Osteocyte (in vitro differentiated cells): Measurements from ENCODE around the gene PRCD. TPM values are rescaled to one million over a fixed set of nuclear protein-coding genes. Genes with fewer than 3 reads are reported as not detected.
"Not testable (repeated sequence)": the region's sequence is repeated elsewhere in the genome, so short reads cannot be mapped to it uniquely, and the experiment has no call there.

Source experiments
- DNase-seq: peaks from one replicate; pipeline ENCODE4 v3.0.0; 2021; ENCODE audit warnings: mixed read lengths; ENCODE audit not compliant: unreplicated experiment; ENCODE audit errors: extremely low spot score
- H3K27ac Mint-ChIP-seq: one replicate; pipeline ENCODE4 v1.8.0; 2021; ENCODE audit warnings: mild to moderate bottlenecking, mixed read lengths; ENCODE audit not compliant: unreplicated experiment
- H3K27me3 Mint-ChIP-seq: one replicate; pipeline ENCODE4 v1.8.0; 2021; ENCODE audit warnings: mixed read lengths; ENCODE audit not compliant: unreplicated experiment
- H3K36me3 Mint-ChIP-seq: one replicate; pipeline ENCODE4 v1.8.0; 2021; ENCODE audit warnings: mixed read lengths; ENCODE audit not compliant: unreplicated experiment
- H3K4me1 Mint-ChIP-seq: one replicate; pipeline ENCODE4 v1.8.0; 2021; ENCODE audit warnings: mixed read lengths; ENCODE audit not compliant: unreplicated experiment
- H3K4me3 Mint-ChIP-seq: one replicate; pipeline ENCODE4 v1.8.0; 2021; ENCODE audit warnings: mild to moderate bottlenecking, moderate library complexity, mixed read lengths; ENCODE audit not compliant: unreplicated experiment
- H3K9me3 Mint-ChIP-seq: one replicate; pipeline ENCODE4 v1.8.0; 2021; ENCODE audit warnings: mixed read lengths; ENCODE audit not compliant: unreplicated experiment
- total RNA-seq: library from RNA; stranded (reverse); gene quantifications from 2 replicates; pipeline ENCODE4 v1.2.1, GENCODE V29; 2021
- TF ChIP-seq, protein P1 (sequence below): fragments of 200-600 bp; sonication (generic); IDR thresholded peaks from 2 replicates; pipeline ENCODE4 v1.5.0; 2021; ENCODE audit warnings: antibody characterized with exemption, mild to moderate bottlenecking, moderate library complexity

PRCD gene
- total RNA-seq, 1 donor from 2014 or later = 1.3 TPM

DNA sequence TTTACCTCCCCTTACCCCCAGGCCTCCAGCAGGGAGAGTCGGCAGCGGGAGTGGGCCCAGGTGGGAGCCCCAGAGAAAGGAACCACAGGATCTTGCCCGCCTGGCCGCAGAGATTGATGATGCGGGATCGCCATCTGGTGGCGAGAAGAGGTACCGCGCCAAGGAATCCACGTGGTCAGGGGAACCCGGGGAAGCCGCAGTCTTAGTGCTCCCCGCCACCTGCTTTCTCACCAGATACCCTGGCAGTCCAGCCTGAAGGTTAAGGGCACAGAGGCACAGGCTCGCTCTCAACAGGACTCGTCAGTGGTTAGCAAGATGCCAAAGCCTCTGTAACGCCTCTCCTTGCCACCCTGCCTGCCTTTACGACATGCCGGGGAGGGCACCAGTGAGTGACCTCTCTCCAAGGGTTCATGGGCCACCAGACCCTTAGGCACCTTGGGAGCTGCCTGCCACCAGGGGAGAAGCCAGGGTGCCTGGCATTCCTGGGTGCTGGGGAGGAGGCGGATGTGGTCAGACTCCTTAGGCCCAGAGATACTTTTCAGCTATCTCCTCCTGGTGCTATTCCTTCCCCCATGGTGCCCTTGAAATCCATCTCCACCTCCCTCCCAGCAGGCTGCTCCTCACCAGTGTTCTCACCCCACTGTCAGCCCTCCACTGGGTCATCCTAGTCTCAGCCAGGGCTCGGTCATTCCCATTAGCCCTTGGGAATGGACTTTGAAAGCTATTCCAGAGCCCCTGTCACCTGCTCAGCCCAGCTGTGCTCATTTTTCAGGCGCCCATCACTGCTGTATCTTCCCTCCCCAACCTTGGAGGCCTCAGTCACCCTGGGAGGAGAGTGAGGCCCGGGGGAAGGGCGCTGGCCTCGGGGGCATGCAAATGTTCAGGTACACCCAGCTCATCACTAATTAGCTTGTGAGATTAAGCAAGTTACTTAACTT lies 33.2 kb upstream of the PRCD start:
- DNase-seq = peak; percentile 93
- Mint-ChIP-seq H3K27me3 (peaks cover 24% of the 10 kb centered on the region), H3K4me3 (no peak overlapping the region), H3K9me3 (no peaks in the 10 kb centered on the region), H3K27ac (no peak overlapping the region), H3K4me1 (peaks cover 4% of the 10 kb centered on the region), H3K36me3 (no peaks in the 10 kb centered on the region)
- TF ChIP-seq, protein P1, sequence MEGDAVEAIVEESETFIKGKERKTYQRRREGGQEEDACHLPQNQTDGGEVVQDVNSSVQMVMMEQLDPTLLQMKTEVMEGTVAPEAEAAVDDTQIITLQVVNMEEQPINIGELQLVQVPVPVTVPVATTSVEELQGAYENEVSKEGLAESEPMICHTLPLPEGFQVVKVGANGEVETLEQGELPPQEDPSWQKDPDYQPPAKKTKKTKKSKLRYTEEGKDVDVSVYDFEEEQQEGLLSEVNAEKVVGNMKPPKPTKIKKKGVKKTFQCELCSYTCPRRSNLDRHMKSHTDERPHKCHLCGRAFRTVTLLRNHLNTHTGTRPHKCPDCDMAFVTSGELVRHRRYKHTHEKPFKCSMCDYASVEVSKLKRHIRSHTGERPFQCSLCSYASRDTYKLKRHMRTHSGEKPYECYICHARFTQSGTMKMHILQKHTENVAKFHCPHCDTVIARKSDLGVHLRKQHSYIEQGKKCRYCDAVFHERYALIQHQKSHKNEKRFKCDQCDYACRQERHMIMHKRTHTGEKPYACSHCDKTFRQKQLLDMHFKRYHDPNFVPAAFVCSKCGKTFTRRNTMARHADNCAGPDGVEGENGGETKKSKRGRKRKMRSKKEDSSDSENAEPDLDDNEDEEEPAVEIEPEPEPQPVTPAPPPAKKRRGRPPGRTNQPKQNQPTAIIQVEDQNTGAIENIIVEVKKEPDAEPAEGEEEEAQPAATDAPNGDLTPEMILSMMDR = peak; percentile 93

GRCh38 chr17:76508472-76509063 lies 31.3 kb upstream of the PRCD start:
- H3K9me3 Mint-ChIP-seq, DNase-seq, H3K4me1 Mint-ChIP-seq, H3K27ac Mint-ChIP-seq, H3K4me3 Mint-ChIP-seq, H3K36me3 Mint-ChIP-seq: not testable (repeated sequence)
- H3K27me3 Mint-ChIP-seq = peaks cover 29% of the 10 kb centered on the region

DNA sequence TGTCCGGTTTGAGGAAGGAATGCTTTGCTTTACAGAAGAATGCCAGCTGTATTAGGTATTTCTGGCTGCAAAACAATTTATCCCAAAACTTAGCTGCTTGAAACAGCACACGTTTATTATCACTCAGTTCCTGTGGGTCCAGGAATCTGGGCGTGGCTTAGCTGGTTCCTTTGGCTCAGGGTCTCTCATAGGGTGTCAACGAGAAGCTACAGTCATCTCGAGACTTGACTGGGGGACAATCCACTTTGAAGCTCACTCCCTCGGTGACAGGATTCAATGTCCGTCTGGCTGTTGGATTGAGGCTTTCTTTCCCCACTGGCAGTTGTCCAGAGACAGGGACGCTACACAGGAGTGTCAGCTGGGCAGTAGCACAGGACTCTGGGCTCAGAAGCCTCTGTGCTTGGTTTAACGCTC lies 29.0 kb upstream of the PRCD start:
- DNase-seq = no peak
- Mint-ChIP-seq H3K9me3 (no peaks in the 10 kb centered on the region), H3K27me3 (peaks cover 29% of the 10 kb centered on the region), H3K4me3 (no peak overlapping the region), H3K27ac (no peak overlapping the region), H3K36me3 (no peaks in the 10 kb centered on the region), H3K4me1 (peaks cover 3% of the 10 kb centered on the region)
- TF ChIP-seq, protein P1 = no peak

DNA sequence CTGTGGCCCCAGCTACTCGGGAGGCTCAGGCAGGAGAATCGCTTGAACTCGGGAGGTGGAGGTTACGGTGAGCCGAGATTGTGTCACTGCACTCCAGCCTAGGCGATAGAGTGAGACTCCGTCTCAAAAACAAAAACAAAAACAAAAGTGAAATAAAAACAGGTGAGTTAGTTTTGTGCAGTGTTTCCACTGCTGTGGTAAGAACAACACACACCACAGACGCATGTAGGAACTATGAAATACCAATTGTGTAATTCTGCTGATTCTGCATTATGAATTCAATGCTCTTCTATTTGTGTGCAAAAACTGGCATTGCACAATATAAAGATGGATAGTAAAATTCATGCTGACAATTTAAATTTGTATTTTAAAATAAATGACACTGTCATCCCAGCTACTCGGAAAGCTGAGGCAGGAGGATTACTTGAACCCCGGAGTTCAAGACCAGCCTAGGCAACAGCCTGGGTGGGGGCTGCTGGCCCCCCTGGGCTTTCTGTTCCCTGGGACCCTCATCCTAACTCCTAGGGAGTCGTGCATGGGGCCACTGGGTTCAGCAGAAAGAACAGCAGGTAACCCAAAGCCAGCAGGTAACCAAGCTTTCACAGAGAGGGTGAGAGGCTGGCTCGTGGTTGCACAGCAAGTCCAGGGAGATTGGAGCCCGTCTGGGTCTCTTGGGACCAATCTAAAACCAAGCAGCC lies 28.0 kb upstream of the PRCD start:
- Mint-ChIP-seq H3K27me3 (peaks cover 28% of the 10 kb centered on the region), H3K4me3 (no peak overlapping the region), H3K4me1 (peaks cover 3% of the 10 kb centered on the region), H3K36me3 (no peaks in the 10 kb centered on the region), H3K9me3 (no peaks in the 10 kb centered on the region), H3K27ac (no peak overlapping the region)
- DNase-seq = no peak
- TF ChIP-seq, protein P1 = no peak

DNA sequence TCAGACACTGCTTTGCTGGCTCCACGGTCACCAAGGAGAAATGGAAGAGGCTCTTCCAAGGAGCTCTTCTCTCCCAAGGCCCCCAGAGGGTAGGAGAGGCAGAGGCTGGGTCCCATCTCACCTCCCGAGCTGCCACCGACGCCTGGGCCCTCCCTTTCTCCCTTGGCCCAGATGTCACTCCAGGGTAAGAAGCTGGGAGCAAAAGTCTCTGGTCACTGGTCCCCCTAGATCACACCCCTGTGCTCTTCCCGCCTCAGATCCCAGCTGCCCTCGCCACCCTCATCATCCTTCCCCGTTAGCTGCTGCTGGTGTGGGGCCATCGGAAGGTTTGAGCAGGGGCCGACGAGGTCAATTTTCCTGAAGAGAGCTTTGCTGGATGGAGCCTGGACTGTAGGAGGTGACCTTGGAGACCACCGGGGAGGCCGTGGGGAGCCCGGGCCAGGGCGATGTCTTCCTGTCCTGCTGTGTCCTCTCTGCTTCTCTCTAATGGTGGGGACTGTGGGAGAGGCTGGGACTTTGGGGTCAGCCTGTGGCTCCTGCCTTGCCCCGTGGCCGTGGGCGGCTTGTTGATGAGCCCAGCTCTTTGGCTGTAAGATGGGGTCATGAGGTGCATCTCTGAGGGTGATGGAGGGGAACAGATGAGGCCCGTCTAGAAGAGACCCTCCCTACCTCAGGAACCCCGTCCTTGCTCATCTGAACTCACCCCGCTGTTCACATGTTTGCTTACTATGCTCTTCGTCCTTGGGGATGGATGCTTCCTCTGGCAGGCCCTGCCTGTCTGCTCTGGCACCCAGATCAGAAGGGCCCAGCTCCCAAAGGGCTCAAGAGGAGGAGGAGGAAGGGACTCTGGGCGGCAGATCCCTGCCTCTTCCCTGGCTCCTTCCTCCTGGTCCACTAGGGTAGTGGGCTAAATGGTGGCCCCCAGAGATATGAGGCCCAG lies 27.2 kb upstream of the PRCD start:
- Mint-ChIP-seq H3K27ac (no peak overlapping the region), H3K27me3 (peaks cover 22% of the 10 kb centered on the region), H3K9me3 (no peaks in the 10 kb centered on the region), H3K4me3 (no peak overlapping the region), H3K36me3 (no peaks in the 10 kb centered on the region), H3K4me1 (peaks cover 3% of the 10 kb centered on the region)
- TF ChIP-seq, protein P1 = no peak
- no peak for DNase-seq
